GM19351 (cell line): Measurements from ENCODE around the gene ADAMTS17.

Source experiments
- ATAC-seq: cut with Tn5 transposase; IDR thresholded peaks from one replicate; pipeline ENCODE4 v1.9.1; 2021; ENCODE audit warnings: mild to moderate bottlenecking, moderate library complexity; ENCODE audit not compliant: unreplicated experiment

ADAMTS17 gene

DNA sequence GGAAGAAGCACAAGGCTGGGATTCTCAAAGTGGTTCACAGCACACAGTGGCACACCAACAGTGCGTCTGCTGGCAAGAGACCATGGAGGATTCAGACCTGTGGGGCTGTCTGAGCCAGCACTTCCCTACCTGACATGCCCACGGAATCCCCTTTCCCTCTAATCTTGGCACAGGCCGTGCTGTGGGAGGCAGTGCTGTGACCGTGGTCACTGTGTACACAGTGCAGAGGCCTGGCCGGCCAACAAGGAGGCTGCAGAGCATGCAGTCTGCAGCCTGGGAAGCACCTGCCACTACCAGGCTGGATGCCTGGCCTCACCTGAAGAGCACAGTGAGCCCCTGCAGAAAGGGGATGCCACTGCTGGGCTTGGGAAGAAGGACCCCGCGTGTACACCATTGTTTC lies 307.6 kb downstream of the ADAMTS17 start:
- no peak for ATAC-seq

- ATAC-seq, result no peak
Measured at GRCh38 chr15:100033140-100033857, 308.5 kb downstream of the ADAMTS17 start.

DNA sequence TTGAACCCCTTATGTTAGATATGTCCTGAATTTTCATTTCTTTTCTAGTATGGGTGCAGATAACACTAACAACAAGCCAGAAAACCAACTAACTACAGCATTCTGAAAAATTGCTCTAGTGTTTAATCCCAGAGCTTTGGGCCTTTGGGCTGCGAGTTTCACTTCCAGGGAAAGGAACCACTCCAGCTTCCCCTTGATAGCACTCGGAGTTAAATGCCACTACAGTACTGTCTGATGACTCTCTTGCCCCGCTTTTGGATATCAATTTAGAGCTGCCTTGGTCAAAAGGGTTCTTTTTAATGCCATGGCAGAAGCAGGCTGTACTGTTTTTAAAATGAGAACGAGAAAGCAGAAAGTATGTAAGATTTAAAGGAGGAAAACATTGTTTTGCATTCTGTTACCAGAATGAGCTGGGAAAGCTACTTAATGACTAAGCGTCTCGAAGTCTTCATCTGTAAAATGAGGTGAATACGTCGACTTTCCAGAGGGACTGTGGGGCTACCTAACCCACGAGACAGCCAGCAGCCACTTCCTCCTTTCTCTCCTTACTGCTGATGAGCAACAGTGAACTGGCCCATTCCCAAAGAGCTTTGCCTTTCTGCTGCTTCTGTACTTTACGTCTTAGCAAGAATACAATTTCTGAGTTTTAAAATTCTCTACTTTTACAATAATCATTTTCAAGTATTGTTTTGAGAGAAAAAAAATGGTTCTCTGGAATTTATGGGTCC lies 309.3 kb downstream of the ADAMTS17 start:
- no peak for ATAC-seq

GRCh38 chr15:100031665-100032357 lies 310.0 kb downstream of the ADAMTS17 start:
- ATAC-seq, result no peak

DNA sequence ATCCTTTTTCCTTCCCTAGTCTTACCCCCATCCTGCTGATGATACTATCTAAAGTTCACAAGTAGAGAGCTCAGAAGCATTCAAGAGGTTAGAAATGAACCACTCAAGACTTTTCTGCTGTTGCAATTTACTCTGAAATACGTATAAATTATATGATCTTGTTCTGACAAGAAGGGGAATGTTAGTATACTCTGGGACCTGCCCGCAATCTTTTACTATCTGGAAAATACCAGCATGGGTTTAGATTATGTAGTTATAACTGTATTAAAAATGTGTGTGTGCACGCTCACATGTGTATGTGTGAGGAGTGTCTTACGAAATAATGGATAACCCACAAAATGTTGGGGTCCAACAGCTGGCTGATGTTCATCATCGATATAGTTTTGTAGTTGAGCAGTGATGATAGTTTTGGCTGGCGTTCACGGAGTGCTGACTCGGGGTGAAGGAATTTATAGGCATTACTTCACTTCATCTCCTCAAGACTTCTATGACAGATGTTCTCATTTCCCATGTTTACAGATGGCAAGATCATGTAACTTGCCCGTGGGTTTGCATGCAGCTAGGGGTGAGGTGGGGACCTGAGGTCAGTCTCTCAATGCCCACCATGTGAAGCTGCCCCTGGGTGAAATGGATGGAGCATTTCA lies 311.1 kb downstream of the ADAMTS17 start:
- ATAC-seq, result no peak

DNA sequence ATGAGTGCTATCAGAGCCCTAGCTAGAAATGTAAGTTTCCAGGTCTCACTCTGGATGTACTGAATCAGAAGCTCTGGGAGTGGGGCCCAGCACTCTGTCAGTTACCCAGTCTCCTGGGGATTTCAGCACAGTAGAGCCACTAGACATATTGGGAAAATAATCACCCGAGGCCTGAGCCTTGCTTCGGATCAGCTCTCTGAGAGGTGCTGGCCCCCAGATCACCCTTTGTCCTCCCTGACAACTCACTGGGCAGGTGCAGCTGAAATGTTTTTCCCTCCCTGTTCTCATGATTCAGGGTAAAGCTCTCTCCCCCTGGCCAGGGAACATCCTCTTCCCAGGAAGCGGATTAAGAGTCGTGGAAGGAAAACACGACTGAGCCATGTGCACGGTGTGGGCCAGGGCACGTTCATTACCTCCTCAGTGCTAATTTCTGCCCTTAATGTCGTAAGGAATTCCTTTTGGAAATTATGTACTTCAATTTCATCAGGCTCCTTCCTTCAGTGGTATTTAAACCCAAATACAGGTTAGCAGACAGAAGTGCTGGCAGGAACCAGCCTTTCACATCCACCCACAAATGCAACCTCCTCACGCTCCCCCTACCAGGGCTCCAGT lies 311.8 kb downstream of the ADAMTS17 start:
- no peak for ATAC-seq

DNA sequence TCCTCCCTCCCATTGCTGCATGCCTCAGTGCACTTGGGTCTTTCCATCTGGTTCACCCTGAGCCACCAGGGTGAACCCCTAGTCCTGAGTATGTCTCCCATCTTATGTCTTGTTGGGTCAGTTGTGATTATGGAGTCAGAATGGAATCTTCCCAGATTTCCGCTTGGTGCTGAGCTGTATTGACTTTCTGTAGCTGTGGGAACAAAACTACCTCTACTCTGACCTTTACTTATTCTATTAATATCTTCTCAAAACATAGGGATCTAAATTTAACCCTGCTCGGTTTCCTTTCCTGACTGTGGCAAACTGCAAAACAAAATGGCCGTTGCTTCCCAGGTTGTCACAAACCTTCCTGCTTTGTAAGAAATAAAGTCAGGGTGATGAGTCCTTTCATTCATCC lies 312.7 kb downstream of the ADAMTS17 start:
- no peak for ATAC-seq

- no peak for ATAC-seq
Measured at GRCh38 chr15:100026041-100026440, 315.7 kb downstream of the ADAMTS17 start.

- ATAC-seq, result no peak
Measured at GRCh38 chr15:100022806-100023205, 319.0 kb downstream of the ADAMTS17 start.

- no peak for ATAC-seq
Measured at GRCh38 chr15:100022391-100022790, 319.4 kb downstream of the ADAMTS17 start.

- no peak for ATAC-seq
Measured at GRCh38 chr15:100021653-100022052, 320.1 kb downstream of the ADAMTS17 start.

- ATAC-seq, result no peak
Measured at GRCh38 chr15:100020614-100021013, 321.2 kb downstream of the ADAMTS17 start.

DNA sequence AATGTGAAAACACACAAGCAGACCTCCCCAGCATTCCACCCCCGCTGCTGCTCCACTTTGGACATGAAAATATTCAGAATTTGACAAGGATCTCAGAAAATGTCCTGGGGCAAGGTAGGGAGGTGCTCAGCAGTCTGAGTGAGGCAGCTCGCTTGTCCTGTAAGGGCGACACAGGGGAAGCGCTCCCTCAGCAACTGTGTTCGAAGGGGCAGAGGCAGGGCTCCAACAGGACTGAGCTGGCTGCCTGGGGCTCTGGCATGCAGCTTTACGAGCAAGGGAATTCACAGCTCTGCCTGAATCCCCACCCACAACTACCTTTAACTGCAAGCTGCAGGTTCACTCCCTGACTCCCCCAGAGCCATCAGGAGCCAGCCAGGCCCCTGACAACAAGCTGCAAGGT lies 321.6 kb downstream of the ADAMTS17 start:
- no peak for ATAC-seq

DNA sequence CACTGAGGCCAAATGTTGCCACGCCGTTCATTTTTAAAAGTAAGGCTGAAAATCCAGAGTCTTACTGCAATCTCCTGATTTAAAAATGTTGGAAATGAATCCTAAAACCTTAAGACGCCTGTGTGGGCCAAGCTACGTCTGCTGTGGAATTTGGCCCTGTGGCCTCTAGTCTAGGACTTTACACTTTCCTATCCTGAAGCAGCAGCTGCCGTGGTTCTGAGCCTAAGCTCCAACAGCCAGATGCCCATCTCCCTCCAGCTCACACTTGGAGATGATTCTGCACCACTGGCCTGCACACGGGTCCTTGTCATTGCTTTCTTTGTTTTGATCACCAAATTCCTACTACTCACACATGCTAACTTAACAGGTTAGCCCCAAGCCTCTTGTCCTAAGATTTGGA lies 322.2 kb downstream of the ADAMTS17 start:
- no peak for ATAC-seq

GRCh38 chr15:100018191-100018590 lies 323.6 kb downstream of the ADAMTS17 start:
- ATAC-seq, result no peak

GRCh38 chr15:100017140-100017539 lies 324.6 kb downstream of the ADAMTS17 start:
- ATAC-seq, result no peak

GRCh38 chr15:100016632-100017031 lies 325.1 kb downstream of the ADAMTS17 start:
- no peak for ATAC-seq

DNA sequence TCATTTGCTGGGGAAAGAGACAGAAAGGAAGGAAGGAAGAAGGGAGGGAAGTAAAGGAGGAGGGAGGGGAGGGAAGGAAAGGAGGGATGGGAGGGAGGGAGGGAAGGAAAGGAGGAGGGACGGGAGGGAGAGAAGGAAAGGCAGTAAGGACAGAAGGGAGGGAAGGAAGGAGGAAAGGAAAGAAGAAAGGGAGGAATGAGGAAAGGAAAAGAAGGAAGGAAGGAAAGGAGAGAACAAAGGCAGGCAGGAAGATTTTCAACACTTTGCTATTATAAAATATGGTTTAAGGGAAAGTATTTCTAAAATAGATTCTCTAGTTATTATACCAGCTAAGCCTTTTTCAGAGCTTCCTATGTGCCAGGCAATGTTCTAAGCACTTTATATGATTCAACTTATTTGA lies 330.5 kb downstream of the ADAMTS17 start:
- ATAC-seq, result no peak

- ATAC-seq, result no peak
Measured at GRCh38 chr15:100009372-100009771, 332.4 kb downstream of the ADAMTS17 start.

GRCh38 chr15:100008258-100008657 lies 333.5 kb downstream of the ADAMTS17 start:
- no peak for ATAC-seq

GRCh38 chr15:100007609-100008008 lies 334.2 kb downstream of the ADAMTS17 start:
- ATAC-seq, result no peak
